IMR-90 (cell line): ENCODE data around the gene OR10A3. TPM values are rescaled to one million over a fixed set of nuclear protein-coding genes. Genes with fewer than 3 reads are reported as not detected.
A peak's percentile ranks its signal among the peaks of the same experiment; 100 is the strongest.

Source experiments
- ATAC-seq: fragments of 200-7000 bp; cut with Tn5 transposase; 2 replicates; pipeline ENCODE4 v1.9.1; 2020; ENCODE audit warnings: low read depth, mild to moderate bottlenecking, moderate library complexity
- BruUV-seq: library from RNA; stranded (reverse); fragments of 400-500 nt; replicated peaks from 2 replicates; lab custom pipeline; 2021; lab: Mats Ljungman, UMichigan
- CTCF ChIA-PET: fragments of 300-600 bp; formaldehyde crosslinking; extraction: SDS; loops from one replicate; lab custom pipeline; 2021; ENCODE audit warnings: antibody characterized with exemption; lab: Yijun Ruan, JAX
- POLR2A ChIA-PET: fragments of 300-600 bp; sonication (Branson Sonifier 250); formaldehyde crosslinking; loops from one replicate; lab custom pipeline; 2022; ENCODE audit warnings: antibody characterized with exemption; ENCODE audit not compliant: unreplicated experiment; lab: Charles Lee
- DNase-seq: peaks from one replicate; pipeline ENCODE4 v3.0.0; 2013
- H2AFZ ChIP-seq: replicated peaks from 2 replicates; pipeline ENCODE3; 2013; ENCODE audit warnings: low read length, mild to moderate bottlenecking; ENCODE audit not compliant: poor library complexity
- H2AK5ac ChIP-seq: 2 replicates; pipeline ENCODE4 v1.6.1; 2013; ENCODE audit warnings: low read depth, low read length, inconsistent platforms
- H2AK9ac ChIP-seq: replicated peaks from 2 replicates; pipeline ENCODE3; 2013; ENCODE audit warnings: mild to moderate bottlenecking, low read depth, low read length, moderate library complexity; ENCODE audit not compliant: poor library complexity
- H2BK120ac ChIP-seq: 2 replicates; pipeline ENCODE4 v1.6.1; 2013; ENCODE audit warnings: low read depth, low read length, inconsistent platforms
- H2BK15ac ChIP-seq: 3 replicates; pipeline ENCODE4 v1.6.1; 2013; ENCODE audit warnings: low read depth, low read length, inconsistent platforms
- H2BK20ac ChIP-seq: 2 replicates; pipeline ENCODE4 v1.6.1; 2013; ENCODE audit warnings: low read depth, mild to moderate bottlenecking, inconsistent platforms, low read length, moderate library complexity
- H2BK5ac ChIP-seq: 2 replicates; pipeline ENCODE4 v1.6.1; 2013; ENCODE audit warnings: mild to moderate bottlenecking, low read depth, low read length, inconsistent platforms; ENCODE audit not compliant: poor library complexity, severe bottlenecking
- H3K14ac ChIP-seq: replicated peaks from 2 replicates; pipeline ENCODE4 v1.6.1; 2013; ENCODE audit warnings: low read depth, low read length, inconsistent platforms
- H3K18ac ChIP-seq: 2 replicates; pipeline ENCODE4 v1.6.1; 2013; ENCODE audit warnings: low read depth, low read length, control low read depth
- H3K23ac ChIP-seq: 2 replicates; pipeline ENCODE4 v1.6.1; 2013; ENCODE audit warnings: low read depth, low read length, inconsistent platforms
- H3K27ac ChIP-seq: 2 replicates; pipeline ENCODE4 v1.5.1; 2013; ENCODE audit warnings: mild to moderate bottlenecking, control low read depth, low read length; ENCODE audit not compliant: insufficient read depth
- H3K27me3 ChIP-seq: 2 replicates; pipeline ENCODE4 v1.6.1; 2013; ENCODE audit warnings: low read length; ENCODE audit not compliant: control insufficient read depth, insufficient read depth
- H3K36me3 ChIP-seq: 2 replicates; pipeline ENCODE4 v1.6.1; 2013; ENCODE audit warnings: low read length, mixed read lengths; ENCODE audit not compliant: control insufficient read depth, insufficient read depth
- H3K4ac ChIP-seq: 2 replicates; pipeline ENCODE4 v1.6.1; 2013; ENCODE audit warnings: low read depth, low read length, inconsistent platforms
- H3K4me1 ChIP-seq: 2 replicates; pipeline ENCODE4 v1.6.1; 2013; ENCODE audit warnings: low read length, mixed read lengths; ENCODE audit not compliant: control insufficient read depth, insufficient read depth
- H3K4me2 ChIP-seq: 2 replicates; pipeline ENCODE4 v1.6.1; 2013; ENCODE audit warnings: low read depth, mild to moderate bottlenecking, control low read depth, low read length, moderate library complexity
- H3K4me3 ChIP-seq: 2 replicates; pipeline ENCODE4 v1.5.1; 2013; ENCODE audit warnings: low read depth, mild to moderate bottlenecking, control low read depth, low read length, moderate library complexity; ENCODE audit not compliant: insufficient read depth
- H3K56ac ChIP-seq: 2 replicates; pipeline ENCODE4 v1.6.1; 2013; ENCODE audit warnings: low read length, inconsistent platforms; ENCODE audit not compliant: insufficient read depth; ENCODE audit errors: extremely low read depth
- H3K79me1 ChIP-seq, 2 experiments: 2 replicates each; pipeline ENCODE4 v1.6.1; 2013; ENCODE audit warnings: low read length in 2 of 2, inconsistent platforms in 1 of 2, low read depth in 1 of 2
- H3K9ac ChIP-seq: 2 replicates; pipeline ENCODE4 v1.6.1; 2013; ENCODE audit warnings: low read depth, low read length, control low read depth
- H3K9me1 ChIP-seq: 2 replicates; pipeline ENCODE4 v1.6.1; 2013; ENCODE audit warnings: low read length, inconsistent platforms; ENCODE audit not compliant: insufficient read depth
- H3K9me3 ChIP-seq: 2 replicates; pipeline ENCODE4 v1.6.1; 2013; ENCODE audit warnings: low read length; ENCODE audit not compliant: control insufficient read depth, insufficient read depth
- H4K20me1 ChIP-seq: 2 replicates; pipeline ENCODE4 v1.6.1; 2013; ENCODE audit warnings: low read length, inconsistent platforms; ENCODE audit not compliant: insufficient read depth
- H4K5ac ChIP-seq: 2 replicates; pipeline ENCODE4 v1.6.1; 2013; ENCODE audit warnings: mild to moderate bottlenecking, low read depth, low read length, control low read depth
- H4K8ac ChIP-seq, 2 experiments: 2 replicates each; pipeline ENCODE4 v1.6.1; 2013; ENCODE audit warnings: low read depth in 2 of 2, low read length in 2 of 2, control low read depth in 1 of 2, inconsistent platforms in 1 of 2
- H4K91ac ChIP-seq: 2 replicates; pipeline ENCODE4 v1.6.1; 2013; ENCODE audit warnings: low read depth, low read length, inconsistent platforms; ENCODE audit not compliant: insufficient read depth
- CEBPB ChIP-seq: IDR thresholded peaks from 2 replicates; pipeline ENCODE4 v1.6.1; 2012; ENCODE audit warnings: low read depth, low read length, improper control_type of control experiment
- FOS ChIP-seq: fragments of 150-350 bp; IDR thresholded peaks from 2 replicates; pipeline ENCODE4 v1.6.1; 2016; ENCODE audit warnings: low read depth, low read length
- MAFK ChIP-seq: IDR thresholded peaks from 2 replicates; pipeline ENCODE4 v1.6.1; 2012; ENCODE audit warnings: low read depth, low read length, improper control_type of control experiment
- RAD21 ChIP-seq: IDR thresholded peaks from 2 replicates; pipeline ENCODE4 v1.6.1; 2012; ENCODE audit warnings: low read length, improper control_type of control experiment
- RFX5 ChIP-seq: IDR thresholded peaks from 2 replicates; pipeline ENCODE4 v1.8.0; 2012; ENCODE audit warnings: low read depth, mild to moderate bottlenecking, low read length, moderate library complexity
- WGBS, 2 experiments: methylation state at CpG; one replicate each; pipeline versions ENCODE4 v1.1.5 to v1.1.7; 2013; ENCODE audit warnings: missing lambda C conversion rate in 2 of 2; ENCODE audit not compliant: insufficient read length in 1 of 2; ENCODE audit errors: extremely low coverage in 2 of 2; 5-methylcytosine and 5-hydroxymethylcytosine counted together
- dilution Hi-C: fragments of 300-500 bp; cut with HindIII; formaldehyde crosslinking; loops from one replicate; pipeline ENCODE4 v1.14.3; 2018; ENCODE audit warnings: low sequenced_read_pairs; ENCODE audit not compliant: unreplicated experiment
- in situ Hi-C: fragments of 300-500 bp; cut with MboI; formaldehyde crosslinking; loops from 3 replicates; pipeline ENCODE4 v1.14.3; 2019; ENCODE audit warnings: low sequenced_read_pairs, inconsistent platforms, mixed read lengths
- intact Hi-C: fragments of 100-400 bp; cut with micrococcal nuclease; formaldehyde crosslinking; loops from 2 replicates; pipeline ENCODE4 v1.10.0; 2022
- polyA plus RNA-seq, 3 experiments: library from polyadenylated mRNA; depleted of rRNA; stranded (reverse); fragments of >200 nt; gene quantifications; 2 replicates each; pipeline ENCODE4 v1.2.3, GENCODE V29; 2012; ENCODE audit warnings: low replicate concordance in 1 of 3
- total RNA-seq: library from RNA; depleted of rRNA; stranded (reverse); fragments of >200 nt; gene quantifications from 2 replicates; pipeline ENCODE4 v1.2.3, GENCODE V29; 2012

The OR10A3 gene
- total and polyA plus RNA-seq, 2 of the 4 experiments (the other 2 are of a cell fraction) = 0.03 TPM; not detected in 1

- no peak for ATAC-seq
- no TSS peak for BruUV-seq
- H2BK15ac ChIP-seq = 0 out of 3 replicates have a peak overlapping the region, but pooled peaks have one; percentile 22
- dilution Hi-C loops = no loop called here
- H4K91ac ChIP-seq = no peak overlapping the region
- POLR2A ChIA-PET = no interaction called here
- no peak overlapping the region for H2BK5ac ChIP-seq
- H3K27ac ChIP-seq = no peak overlapping the region
- CTCF ChIA-PET = no interaction called here
- no peaks in the 10 kb centered on the region for H3K9me1 ChIP-seq
- H2AK5ac ChIP-seq = peak overlapping the region; percentile 3; the same call in 1 of the 2 replicates
- H2AFZ ChIP-seq = no peak overlapping the region
- no peak overlapping the region for H3K4me2 ChIP-seq
- H3K4ac ChIP-seq = no peak overlapping the region
- H4K8ac ChIP-seq = no peak overlapping the region
- no peaks in the 10 kb centered on the region for H3K36me3 ChIP-seq
- peak overlapping the region; percentile 4; the same call in 1 of the 2 replicates for H2BK120ac ChIP-seq
- H3K56ac ChIP-seq = no peak overlapping the region
- H3K14ac ChIP-seq = no peak overlapping the region
- no peak overlapping the region for H4K5ac ChIP-seq
- H4K20me1 ChIP-seq = no peaks in the 10 kb centered on the region
- no peak overlapping the region for H3K18ac ChIP-seq
- no peaks in the 10 kb centered on the region for H3K79me1 ChIP-seq
- no peak overlapping the region for H2BK20ac ChIP-seq
- no peak overlapping the region for H3K9ac ChIP-seq
- H3K27me3 ChIP-seq = 0 out of 2 replicates have a peak, but pooled peaks cover 1% of the 10 kb centered on the region
- no peak overlapping the region for H3K23ac ChIP-seq
- H2AK9ac ChIP-seq = no peak overlapping the region
- intact Hi-C loops = no loop called here
- 83% methylated on average over 2 of the region's 6 CpGs; no CpG with 5 or more reads in 1 of the 2 experiments for WGBS, 2 experiments
- no peaks in the 10 kb centered on the region for H3K9me3 ChIP-seq
- in situ Hi-C loops = no loop called here
- DNase-seq = peak; percentile 66
- no peak overlapping the region for H3K4me3 ChIP-seq
- H3K4me1 ChIP-seq = no peaks in the 10 kb centered on the region; the same call in 1 of the 2 replicates
- TF ChIP-seq FOS (no peak), CEBPB (peak; percentile 81), MAFK (no peak), RFX5 (no peak), RAD21 (no peak)
These were observed 13.9 kb downstream of the OR10A3 start for GRCh38 chr11:7927635-7928034.
